Measurements from ENCODE around the gene PRKN. TPM values are rescaled to one million over a fixed set of nuclear protein-coding genes. Genes with fewer than 3 reads are reported as not detected.
A peak's percentile ranks its signal among the peaks of the same experiment; 100 is the strongest.

The PRKN gene
- polyA plus RNA-seq, 6 donors from 2014 or later: 1.4 to 9.3 (median 3.6) TPM

- H3K4me1 Mint-ChIP-seq: peaks cover 0 to 4% (median 3%) of the 10 kb centered on the region in 3 donors
- no peak overlapping the region for H3K27ac Mint-ChIP-seq
- H3K27me3 Mint-ChIP-seq: no peaks in the 10 kb centered on the region
- ATAC-seq (ENCODE audit: low read depth in 2 of 2): no peak
- H3K36me3 Mint-ChIP-seq: no peaks in the 10 kb centered on the region
- DNase-seq: no peak
- H3K4me3 Mint-ChIP-seq: no peak overlapping the region
- H3K9me3 Mint-ChIP-seq: peaks cover 0 to 8% (median 3%) of the 10 kb centered on the region in 7 donors
Measured at GRCh38 chr6:162468326-162468725, 259.2 kb downstream of the PRKN start.

- H3K9me3 Mint-ChIP-seq: peaks cover 0 to 8% (median 3%) of the 10 kb centered on the region in 7 donors
Measured at GRCh38 chr6:162467679-162468078, 259.9 kb downstream of the PRKN start.

GRCh38 chr6:162463576-162463975 lies 264.0 kb downstream of the PRKN start:
- H3K9me3 Mint-ChIP-seq: peaks cover 0 to 17% (median 7%) of the 10 kb centered on the region in 7 donors
- peak overlapping the region in 1 of 8 donors; percentile 30 for H3K4me3 Mint-ChIP-seq
- ATAC-seq (ENCODE audit: low read depth in 2 of 2): no peak
- H3K27ac Mint-ChIP-seq: no peak overlapping the region
- no peak for DNase-seq
- no peaks in the 10 kb centered on the region for H3K27me3 Mint-ChIP-seq
- H3K4me1 Mint-ChIP-seq: peaks cover 0 to 4% (median 0%) of the 10 kb centered on the region in 3 donors
- no peaks in the 10 kb centered on the region for H3K36me3 Mint-ChIP-seq

More at GRCh38 chr6:162467679-162468078, 259.9 kb downstream of the PRKN start:
- Mint-ChIP-seq H3K4me1 (peaks cover 0 to 4% (median 3%) of the 10 kb centered on the region in 3 donors), H3K27ac (peak overlapping the region in 1 of 6 donors; percentile 59), H3K36me3 (no peaks in the 10 kb centered on the region), H3K4me3 (no peak overlapping the region), H3K27me3 (no peaks in the 10 kb centered on the region)
- no peak for DNase-seq
- no peak for ATAC-seq (ENCODE audit: low read depth in 2 of 2)

- Mint-ChIP-seq H3K36me3 (no peaks in the 10 kb centered on the region), H3K9me3 (peaks cover 0 to 9% (median 6%) of the 10 kb centered on the region in 7 donors), H3K4me1 (no peaks in the 10 kb centered on the region), H3K4me3 (no peak overlapping the region), H3K27ac (no peak overlapping the region), H3K27me3 (no peaks in the 10 kb centered on the region)
- DNase-seq: no peak
- ATAC-seq (ENCODE audit: low read depth in 2 of 2): no peak
Measured at GRCh38 chr6:162459985-162460384, 267.6 kb downstream of the PRKN start.

- H3K27ac Mint-ChIP-seq: no peak overlapping the region
- DNase-seq (no peak), ATAC-seq (ENCODE audit: low read depth in 2 of 2) (no peak)
- H3K4me3 Mint-ChIP-seq: no peak overlapping the region
- no peaks in the 10 kb centered on the region for H3K27me3 Mint-ChIP-seq
- H3K9me3 Mint-ChIP-seq: peaks cover 1 to 12% (median 7%) of the 10 kb centered on the region in 7 donors
- H3K36me3 Mint-ChIP-seq: no peaks in the 10 kb centered on the region
- no peaks in the 10 kb centered on the region for H3K4me1 Mint-ChIP-seq
Measured at GRCh38 chr6:162450358-162450757, 277.2 kb downstream of the PRKN start.

GRCh38 chr6:162448294-162448693 lies 279.3 kb downstream of the PRKN start:
- Mint-ChIP-seq H3K4me3 (peak overlapping the region in 1 of 8 donors; percentile 53), H3K27me3 (no peaks in the 10 kb centered on the region), H3K36me3 (no peaks in the 10 kb centered on the region), H3K27ac (no peak overlapping the region), H3K9me3 (peaks cover 0 to 9% (median 7%) of the 10 kb centered on the region in 7 donors), H3K4me1 (no peaks in the 10 kb centered on the region)
- DNase-seq (no peak), ATAC-seq (ENCODE audit: low read depth in 2 of 2) (no peak)

- Mint-ChIP-seq H3K9me3 (peaks cover 11 to 24% (median 18%) of the 10 kb centered on the region in 7 donors), H3K4me1 (no peaks in the 10 kb centered on the region), H3K36me3 (peaks cover 14 to 27% of the 10 kb centered on the region in 2 donors), H3K27ac (peak overlapping the region in 1 of 6 donors; percentile 22), H3K27me3 (no peaks in the 10 kb centered on the region), H3K4me3 (no peak overlapping the region)
- DNase-seq (no peak), ATAC-seq (ENCODE audit: low read depth in 2 of 2) (no peak)
Measured at GRCh38 chr6:162443101-162443500, 284.5 kb downstream of the PRKN start.

- H3K27me3 Mint-ChIP-seq: no peaks in the 10 kb centered on the region
- no peak overlapping the region for H3K27ac Mint-ChIP-seq
- H3K4me3 Mint-ChIP-seq: no peak overlapping the region
- no peak for ATAC-seq (ENCODE audit: low read depth in 2 of 2)
- peaks cover 12 to 28% (median 21%) of the 10 kb centered on the region in 7 donors for H3K9me3 Mint-ChIP-seq
- no peaks in the 10 kb centered on the region for H3K4me1 Mint-ChIP-seq
- DNase-seq: no peak
- peaks cover 14 to 27% of the 10 kb centered on the region in 2 donors for H3K36me3 Mint-ChIP-seq
Measured at GRCh38 chr6:162442687-162443086, 284.9 kb downstream of the PRKN start.

- H3K27me3 Mint-ChIP-seq: no peaks in the 10 kb centered on the region
- H3K36me3 Mint-ChIP-seq: peaks cover 14 to 27% of the 10 kb centered on the region in 2 donors
- DNase-seq (no peak), ATAC-seq (ENCODE audit: low read depth in 2 of 2) (no peak)
- no peak overlapping the region for H3K27ac Mint-ChIP-seq
- no peaks in the 10 kb centered on the region for H3K4me1 Mint-ChIP-seq
- peaks cover 12 to 35% (median 21%) of the 10 kb centered on the region in 7 donors for H3K9me3 Mint-ChIP-seq
- H3K4me3 Mint-ChIP-seq: no peak overlapping the region
Measured at GRCh38 chr6:162441991-162442390, 285.6 kb downstream of the PRKN start.

GRCh38 chr6:162438980-162439379 lies 288.6 kb downstream of the PRKN start:
- ATAC-seq (ENCODE audit: low read depth in 2 of 2): no peak

GRCh38 chr6:162435071-162435470 lies 292.5 kb downstream of the PRKN start:
- Mint-ChIP-seq H3K27ac (peak overlapping the region in 1 of 6 donors; percentile 18), H3K9me3 (peaks cover 11 to 30% (median 14%) of the 10 kb centered on the region in 7 donors), H3K4me1 (no peaks in the 10 kb centered on the region), H3K27me3 (no peaks in the 10 kb centered on the region), H3K4me3 (no peak overlapping the region), H3K36me3 (peaks cover 6 to 15% of the 10 kb centered on the region in 2 donors)
- ATAC-seq (ENCODE audit: low read depth in 2 of 2) (no peak), DNase-seq (no peak)

More at GRCh38 chr6:162438980-162439379, 288.6 kb downstream of the PRKN start:
- Mint-ChIP-seq H3K36me3 (peaks cover 14 to 27% of the 10 kb centered on the region in 2 donors), H3K4me3 (no peak overlapping the region), H3K4me1 (no peaks in the 10 kb centered on the region), H3K27ac (no peak overlapping the region), H3K9me3 (peaks cover 12 to 35% (median 18%) of the 10 kb centered on the region in 7 donors), H3K27me3 (no peaks in the 10 kb centered on the region)
- no peak for DNase-seq

- DNase-seq (no peak), ATAC-seq (ENCODE audit: low read depth in 2 of 2) (no peak)
- no peaks in the 10 kb centered on the region for H3K27me3 Mint-ChIP-seq
- H3K4me1 Mint-ChIP-seq: no peaks in the 10 kb centered on the region
- no peak overlapping the region for H3K4me3 Mint-ChIP-seq
- peaks cover 0 to 10% (median 0%) of the 10 kb centered on the region in 7 donors for H3K9me3 Mint-ChIP-seq
- H3K36me3 Mint-ChIP-seq: no peaks in the 10 kb centered on the region
- no peak overlapping the region for H3K27ac Mint-ChIP-seq
Measured at GRCh38 chr6:162421004-162421403, 306.6 kb downstream of the PRKN start.

- Mint-ChIP-seq H3K36me3 (no peaks in the 10 kb centered on the region), H3K27ac (no peak overlapping the region), H3K27me3 (no peaks in the 10 kb centered on the region), H3K4me3 (no peak overlapping the region), H3K4me1 (no peaks in the 10 kb centered on the region), H3K9me3 (peaks cover 0 to 6% (median 0%) of the 10 kb centered on the region in 7 donors)
- DNase-seq (no peak), ATAC-seq (ENCODE audit: low read depth in 2 of 2) (no peak)
Measured at GRCh38 chr6:162416831-162417537, 310.6 kb downstream of the PRKN start.

GRCh38 chr6:162416307-162416706 lies 311.3 kb downstream of the PRKN start:
- Mint-ChIP-seq H3K27ac (no peak overlapping the region), H3K4me1 (no peaks in the 10 kb centered on the region), H3K9me3 (peaks cover 0 to 6% (median 0%) of the 10 kb centered on the region in 7 donors), H3K4me3 (no peak overlapping the region), H3K27me3 (no peaks in the 10 kb centered on the region), H3K36me3 (no peaks in the 10 kb centered on the region)
- no peak for DNase-seq
- no peak for ATAC-seq (ENCODE audit: low read depth in 2 of 2)

Measured in naive B cell (primary cell).